ENCODE data around the gene SLC16A3.

SLC16A3 gene

GRCh38 chr17:82247182-82247823 is 18.5 kb downstream of the SLC16A3 start:
- TF ChIP-seq, protein P1, sequence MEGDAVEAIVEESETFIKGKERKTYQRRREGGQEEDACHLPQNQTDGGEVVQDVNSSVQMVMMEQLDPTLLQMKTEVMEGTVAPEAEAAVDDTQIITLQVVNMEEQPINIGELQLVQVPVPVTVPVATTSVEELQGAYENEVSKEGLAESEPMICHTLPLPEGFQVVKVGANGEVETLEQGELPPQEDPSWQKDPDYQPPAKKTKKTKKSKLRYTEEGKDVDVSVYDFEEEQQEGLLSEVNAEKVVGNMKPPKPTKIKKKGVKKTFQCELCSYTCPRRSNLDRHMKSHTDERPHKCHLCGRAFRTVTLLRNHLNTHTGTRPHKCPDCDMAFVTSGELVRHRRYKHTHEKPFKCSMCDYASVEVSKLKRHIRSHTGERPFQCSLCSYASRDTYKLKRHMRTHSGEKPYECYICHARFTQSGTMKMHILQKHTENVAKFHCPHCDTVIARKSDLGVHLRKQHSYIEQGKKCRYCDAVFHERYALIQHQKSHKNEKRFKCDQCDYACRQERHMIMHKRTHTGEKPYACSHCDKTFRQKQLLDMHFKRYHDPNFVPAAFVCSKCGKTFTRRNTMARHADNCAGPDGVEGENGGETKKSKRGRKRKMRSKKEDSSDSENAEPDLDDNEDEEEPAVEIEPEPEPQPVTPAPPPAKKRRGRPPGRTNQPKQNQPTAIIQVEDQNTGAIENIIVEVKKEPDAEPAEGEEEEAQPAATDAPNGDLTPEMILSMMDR (IDR thresholded peaks at IDR 0.05; ENCODE audit: unreplicated experiment in 3 of 3), result no peak
- Mint-ChIP-seq H3K4me1 (peaks cover 23% of the 10 kb centered on the region), H3K27ac (no peak overlapping the region), H3K9me3 (no peaks in the 10 kb centered on the region), H3K36me3 (ENCODE audit: low read depth) (peaks cover 72% of the 10 kb centered on the region), H3K4me3 (no peak overlapping the region), H3K27me3 (ENCODE audit: low read depth) (peaks cover 5% of the 10 kb centered on the region)

GRCh38 chr17:82247856-82248671 is 19.2 kb downstream of the SLC16A3 start:
- TF ChIP-seq, protein P1 (IDR thresholded peaks at IDR 0.05; ENCODE audit: unreplicated experiment in 3 of 3), result no peak
- Mint-ChIP-seq H3K27me3 (ENCODE audit: low read depth) (peaks cover 5% of the 10 kb centered on the region), H3K27ac (no peak overlapping the region), H3K36me3 (ENCODE audit: low read depth) (peaks cover 72% of the 10 kb centered on the region), H3K4me3 (no peak overlapping the region), H3K9me3 (no peaks in the 10 kb centered on the region), H3K4me1 (peaks cover 15% of the 10 kb centered on the region)

DNA sequence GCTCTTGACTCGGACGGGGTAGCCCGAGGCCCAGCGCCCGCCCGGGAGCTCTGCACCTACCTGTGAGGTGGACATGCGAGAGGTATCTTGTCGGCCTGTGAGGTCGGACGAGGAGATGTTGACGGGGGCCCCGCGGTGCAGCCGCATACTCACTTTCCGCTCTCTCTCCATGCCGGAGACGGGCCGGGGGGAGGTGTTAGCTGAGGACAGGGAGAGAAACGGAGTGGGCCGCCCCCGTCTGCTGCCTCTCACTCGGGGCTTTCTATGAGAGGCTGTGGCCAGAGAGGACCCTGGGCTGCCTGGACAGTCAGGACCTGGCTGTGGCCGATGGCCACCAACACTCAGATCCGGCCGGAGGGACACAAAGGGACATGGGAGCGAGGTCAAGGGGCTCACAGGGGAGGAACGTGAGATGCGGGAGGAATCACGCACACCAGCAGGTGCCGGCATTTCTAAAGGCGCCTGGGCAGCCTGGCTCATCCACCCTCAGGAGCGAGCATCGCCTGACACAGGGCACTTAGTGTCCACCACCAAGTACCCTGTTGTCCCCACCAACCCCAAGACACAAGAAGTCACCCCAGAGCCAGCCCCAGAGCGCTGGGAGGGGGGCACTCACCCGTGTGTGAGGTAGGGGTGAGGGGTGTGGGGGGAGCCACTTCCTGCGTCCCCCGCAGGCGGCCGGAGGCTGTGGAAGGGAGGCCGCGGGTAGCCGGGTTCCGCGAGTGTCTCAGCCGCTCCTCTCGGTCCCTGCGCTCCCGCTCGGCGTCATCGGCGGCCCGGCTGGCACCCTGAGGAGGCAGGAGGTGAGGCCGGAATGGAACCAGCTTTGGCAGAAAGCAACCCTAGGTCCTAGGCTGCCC is 20.2 kb downstream of the SLC16A3 start:
- no peak overlapping the region for H3K27ac Mint-ChIP-seq

DNA sequence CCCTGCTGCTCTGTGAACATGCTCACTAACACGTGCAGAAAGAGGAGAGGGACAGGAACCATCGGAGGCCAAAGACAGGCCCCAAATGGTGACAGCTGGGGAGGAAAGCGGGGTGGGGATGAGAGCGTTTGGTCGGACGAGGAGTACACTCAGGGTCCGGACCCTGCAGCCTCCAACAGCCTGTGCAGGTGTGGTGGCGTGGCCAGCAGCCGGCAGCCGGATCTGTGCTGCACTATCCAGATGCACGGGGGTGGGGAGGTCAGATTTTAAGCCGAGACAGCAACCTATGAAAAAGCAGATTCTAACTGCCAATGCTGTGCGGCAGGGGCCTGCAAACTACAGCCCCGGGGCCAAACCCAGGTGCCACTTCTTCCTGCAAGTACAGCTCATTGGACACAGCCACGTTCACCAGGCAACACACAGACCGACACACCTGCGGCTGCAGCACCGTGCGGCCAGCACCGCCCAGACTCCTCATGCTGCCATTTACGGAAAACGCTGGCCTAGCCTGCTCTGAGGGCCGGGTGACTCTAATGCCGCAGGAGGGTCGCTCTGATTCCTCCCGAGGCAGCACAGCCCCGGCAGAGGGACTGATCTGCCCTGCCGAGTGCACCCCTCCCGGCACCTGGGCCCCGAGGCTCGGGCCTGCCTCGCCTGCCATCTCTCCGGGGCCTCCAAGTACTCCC is 21.2 kb downstream of the SLC16A3 start:
- no peak overlapping the region for H3K4me3 Mint-ChIP-seq
- H3K27ac Mint-ChIP-seq, result no peak overlapping the region
- H3K36me3 Mint-ChIP-seq (ENCODE audit: low read depth), result peaks cover 62% of the 10 kb centered on the region
- H3K9me3 Mint-ChIP-seq, result no peaks in the 10 kb centered on the region
- H3K27me3 Mint-ChIP-seq (ENCODE audit: low read depth), result no peaks in the 10 kb centered on the region
- no peaks in the 10 kb centered on the region for H3K4me1 Mint-ChIP-seq
- TF ChIP-seq, protein P1 (IDR thresholded peaks at IDR 0.05; ENCODE audit: unreplicated experiment in 3 of 3), result no peak

More for the DNA sequence above, 20.2 kb downstream of the SLC16A3 start:
- H3K36me3 Mint-ChIP-seq (ENCODE audit: low read depth), result peaks cover 72% of the 10 kb centered on the region
- peaks cover 2% of the 10 kb centered on the region for H3K27me3 Mint-ChIP-seq (ENCODE audit: low read depth)
- H3K4me1 Mint-ChIP-seq, result peaks cover 8% of the 10 kb centered on the region
- TF ChIP-seq, protein P1 (IDR thresholded peaks at IDR 0.05; ENCODE audit: unreplicated experiment in 3 of 3), result no peak
- H3K9me3 Mint-ChIP-seq, result no peaks in the 10 kb centered on the region
- H3K4me3 Mint-ChIP-seq, result no peak overlapping the region

DNA sequence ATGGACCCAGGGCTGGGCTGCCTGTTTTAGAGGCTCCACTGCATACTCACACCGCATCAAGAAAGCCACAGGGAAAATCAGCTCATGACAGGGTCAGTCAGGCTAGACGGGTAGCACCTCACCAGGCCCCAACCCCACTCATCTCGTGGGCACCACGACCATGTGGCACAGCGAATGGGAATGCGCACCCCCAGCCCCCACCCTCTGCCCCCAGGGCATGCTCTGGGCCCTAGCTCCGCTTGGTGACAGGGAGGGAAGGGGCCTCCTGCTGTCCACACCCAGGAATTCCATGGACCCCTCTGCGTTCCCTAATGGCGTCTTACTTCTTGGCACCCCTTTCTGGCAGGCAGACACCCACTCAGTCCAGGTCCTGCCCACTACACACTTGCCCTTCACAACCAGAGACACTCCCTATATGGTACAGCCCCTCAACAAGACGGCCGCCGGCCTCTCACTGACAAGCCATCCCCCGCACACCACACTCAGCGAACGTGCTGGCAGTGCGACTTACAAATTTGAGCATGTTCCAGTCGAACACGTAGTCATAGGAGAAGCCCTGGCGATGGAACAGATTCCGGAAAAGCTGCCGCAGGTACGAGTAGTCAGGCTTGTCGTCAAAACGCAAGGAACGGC is 22.1 kb downstream of the SLC16A3 start:
- Mint-ChIP-seq H3K27me3 (ENCODE audit: low read depth) (no peaks in the 10 kb centered on the region), H3K27ac (no peak overlapping the region), H3K36me3 (ENCODE audit: low read depth) (peaks cover 66% of the 10 kb centered on the region), H3K9me3 (no peaks in the 10 kb centered on the region), H3K4me3 (no peak overlapping the region), H3K4me1 (no peaks in the 10 kb centered on the region)
- TF ChIP-seq, protein P1 (IDR thresholded peaks at IDR 0.05; ENCODE audit: unreplicated experiment in 3 of 3), result no peak
